Cerebellar cortex (tissue), 1 donor: ENCODE data around the gene ATAD2B.

Experiments used
- DNase-seq: peaks from one replicate; pipeline ENCODE4 v3.0.0-alpha.2; 2015; ENCODE audit warnings: low spot score

Gene ATAD2B

DNA sequence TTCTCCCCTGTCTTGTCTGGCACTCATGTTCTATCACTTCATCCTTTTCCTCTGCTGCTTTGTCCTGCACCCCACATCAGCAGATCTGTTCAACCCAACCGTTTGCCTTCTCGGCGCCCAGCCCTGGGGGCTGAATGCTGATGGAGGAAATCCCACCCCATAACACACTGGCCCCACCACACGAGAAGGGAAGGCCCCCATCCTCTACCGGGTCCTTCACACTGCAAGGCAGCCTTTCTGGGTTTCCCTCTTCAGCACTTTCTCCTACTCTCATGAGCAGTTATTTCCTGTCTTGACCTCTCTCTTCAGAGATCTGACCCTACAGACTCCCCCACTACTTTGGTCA, 227.4 kb downstream of the ATAD2B start:
- no peak for DNase-seq

DNA sequence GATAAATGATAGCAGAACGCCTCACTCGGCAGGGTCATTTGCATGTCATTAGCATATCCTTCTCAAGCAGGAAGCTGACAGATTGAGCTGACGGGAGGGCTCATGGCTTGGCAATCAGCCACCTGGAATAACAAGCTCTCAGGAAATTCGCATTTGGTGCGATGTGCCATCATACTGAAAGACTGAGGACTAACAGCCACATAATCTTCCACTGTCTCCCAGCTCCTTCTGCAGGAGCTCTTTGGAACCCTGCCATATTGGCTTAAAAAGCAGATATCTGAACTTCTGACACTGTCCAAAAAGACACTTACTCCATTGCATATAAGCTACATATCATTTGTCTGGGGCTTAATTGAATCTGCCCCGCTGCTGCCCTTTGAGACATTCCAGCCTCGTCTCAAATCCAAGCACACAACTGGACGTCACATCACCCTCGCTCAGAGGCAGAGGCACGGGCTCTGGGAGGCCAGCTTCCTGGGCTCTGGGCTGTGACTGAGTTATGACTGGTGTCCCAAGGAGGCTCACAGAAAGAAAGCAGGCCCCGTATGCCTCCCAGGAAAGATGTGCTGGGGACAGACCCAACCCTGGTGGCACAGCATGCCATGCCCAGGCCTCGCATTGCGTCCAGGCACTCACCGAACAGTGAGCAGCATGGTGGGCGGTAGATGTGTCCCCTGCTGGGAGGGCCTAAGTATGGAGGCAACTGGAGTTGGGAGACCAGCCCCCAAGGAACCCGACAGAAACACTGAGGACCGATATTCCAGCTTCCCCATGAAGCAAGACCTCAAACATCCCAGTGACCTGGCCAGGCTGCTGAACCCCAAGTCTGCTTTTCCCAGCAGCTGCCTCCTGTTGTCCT, 228.0 kb downstream of the ATAD2B start:
- DNase-seq = peak; percentile 90
